ENCODE results near the gene NFU1.
"Not testable (repeated sequence)": the region's sequence is repeated elsewhere in the genome, so short reads cannot be mapped to it uniquely, and the experiment has no call there.

NFU1 gene

GRCh38 chr2:69387770-69388481 lies 49.3 kb downstream of the NFU1 start:
- DNase-seq (ENCODE audit: low spot score) = no peak

GRCh38 chr2:69386789-69387734 lies 50.2 kb downstream of the NFU1 start, which contains the start of gene GFPT1:
TSS of gene GFPT1 (minus strand) at chr2:69387227. CDS start at chr2:69387071, 156 bp downstream.
- DNase-seq (ENCODE audit: low spot score) = peak; percentile 97

- DNase-seq (ENCODE audit: low spot score) = no peak
Measured at GRCh38 chr2:69386360-69386759, 50.9 kb downstream of the NFU1 start.

GRCh38 chr2:69385443-69386151 lies 51.6 kb downstream of the NFU1 start:
- peak; percentile 41 for DNase-seq (ENCODE audit: low spot score)

GRCh38 chr2:69384618-69385081 lies 52.6 kb downstream of the NFU1 start:
- DNase-seq (ENCODE audit: low spot score) = peak; percentile 29

GRCh38 chr2:69383176-69383812 lies 53.9 kb downstream of the NFU1 start:
- DNase-seq (ENCODE audit: low spot score) = no peak

- DNase-seq (ENCODE audit: low spot score) = no peak
Measured at GRCh38 chr2:69382547-69382946, 54.7 kb downstream of the NFU1 start.

GRCh38 chr2:69381337-69381737 lies 55.9 kb downstream of the NFU1 start:
- no peak for DNase-seq (ENCODE audit: low spot score)

GRCh38 chr2:69380072-69380917 lies 56.9 kb downstream of the NFU1 start:
- DNase-seq (ENCODE audit: low spot score) = no peak

- DNase-seq (ENCODE audit: low spot score) = no peak
Measured at GRCh38 chr2:69376403-69376802, 60.8 kb downstream of the NFU1 start.

GRCh38 chr2:69375494-69376353 lies 61.5 kb downstream of the NFU1 start:
- DNase-seq (ENCODE audit: low spot score) = no peak

GRCh38 chr2:69372767-69373166 lies 64.5 kb downstream of the NFU1 start:
- no peak for DNase-seq (ENCODE audit: low spot score)

- DNase-seq (ENCODE audit: low spot score) = no peak
Measured at GRCh38 chr2:69369802-69370201, 67.4 kb downstream of the NFU1 start.

GRCh38 chr2:69368588-69368987 lies 68.6 kb downstream of the NFU1 start:
- DNase-seq (ENCODE audit: low spot score) = no peak

- no peak for DNase-seq (ENCODE audit: low spot score)
Measured at GRCh38 chr2:69359371-69359770, 77.9 kb downstream of the NFU1 start.

- no peak for DNase-seq (ENCODE audit: low spot score)
Measured at GRCh38 chr2:69358914-69359313, 78.3 kb downstream of the NFU1 start.

GRCh38 chr2:69356471-69356870 lies 80.8 kb downstream of the NFU1 start:
- no peak for DNase-seq (ENCODE audit: low spot score)

GRCh38 chr2:69354976-69355375 lies 82.3 kb downstream of the NFU1 start:
- not testable (repeated sequence) for DNase-seq (ENCODE audit: low spot score)

GRCh38 chr2:69353360-69353759 lies 83.9 kb downstream of the NFU1 start:
- no peak for DNase-seq (ENCODE audit: low spot score)

- no peak for DNase-seq (ENCODE audit: low spot score)
Measured at GRCh38 chr2:69348781-69349180, 88.5 kb downstream of the NFU1 start.
